ENCODE measurements around the gene STK10.

GRCh38 chr5:172167895-172168294, 20.1 kb downstream of the STK10 start:
- no peak for TF ChIP-seq POLR2A (IDR thresholded peaks at IDR 0.05)
- no peak for TF ChIP-seq CTCF (IDR thresholded peaks at IDR 0.05)
